ENCODE results near the gene ODC1.

GRCh38 chr2:10437806-10438205 lies 10.3 kb downstream of the ODC1 start:
- no peak for TF ChIP-seq CTCF (IDR thresholded peaks at IDR 0.05; ENCODE audit: insufficient read depth, low read length, poor library complexity, severe bottlenecking)
- no peak for TF ChIP-seq EZH2phosphoT487 (conservative IDR thresholded peaks at IDR 0.05; ENCODE audit: low read length)

All from SU-DHL-6 (cell line).